Inflammatory macrophage (primary cell): ENCODE results near the gene DNAJC28.
"Not testable (repeated sequence)": the region's sequence is repeated elsewhere in the genome, so short reads cannot be mapped to it uniquely, and the experiment has no call there.

Experiments used
- DNase-seq, 2 donors: peaks; one replicate each; pipeline ENCODE4 v3.0.0-alpha.2; 2020 to 2022
- total RNA-seq, 18 experiments: gene quantifications; one replicate each; lab custom pipeline; 2026; ENCODE audit warnings: mixed read lengths in 6 of 18, inconsistent platforms in 2 of 18; lab: John Stamatoyannopoulos, UW

DNAJC28 gene
- 0.29 to 3.6 (median 2.1) reads per million in 18 experiments for total RNA-seq

- DNase-seq: peak; percentile 92 to 97
These were observed at the start of gene DNAJC28 for GRCh38 chr21:33491373-33492102. Gene DNAJC28 (minus strand): TSS chr21:33491716. CDS start chr21:33489393, 2,323 bp downstream.

GRCh38 chr21:33541105-33541711 lies 49.7 kb upstream of the DNAJC28 start:
- DNase-seq: peak in 1 of 2 donors; percentile 11

- no peak for DNase-seq
These were observed 49.2 kb upstream of the DNAJC28 start for GRCh38 chr21:33540711-33541104.

GRCh38 chr21:33539616-33540015 lies 48.1 kb upstream of the DNAJC28 start:
- no peak for DNase-seq

GRCh38 chr21:33537212-33537611 lies 45.7 kb upstream of the DNAJC28 start:
- DNase-seq: no peak

- no peak for DNase-seq
These were observed 39.5 kb upstream of the DNAJC28 start for GRCh38 chr21:33531007-33531406.

GRCh38 chr21:33522953-33523349 lies 31.4 kb upstream of the DNAJC28 start:
- no peak for DNase-seq

GRCh38 chr21:33522297-33522952 lies 30.9 kb upstream of the DNAJC28 start:
- DNase-seq: no peak

- DNase-seq: no peak
These were observed 27.4 kb upstream of the DNAJC28 start for GRCh38 chr21:33518899-33519298.

- DNase-seq: no peak
These were observed 22.7 kb upstream of the DNAJC28 start for GRCh38 chr21:33514229-33514628.

- DNase-seq: no peak
These were observed 21.0 kb upstream of the DNAJC28 start for GRCh38 chr21:33512481-33512880.

GRCh38 chr21:33511639-33512038 lies 20.1 kb upstream of the DNAJC28 start:
- no peak for DNase-seq

GRCh38 chr21:33510826-33511225 lies 19.3 kb upstream of the DNAJC28 start:
- no peak for DNase-seq

GRCh38 chr21:33507003-33507402 lies 15.5 kb upstream of the DNAJC28 start:
- not testable (repeated sequence) for DNase-seq

- DNase-seq: no peak
These were observed 14.3 kb upstream of the DNAJC28 start for GRCh38 chr21:33505833-33506232.

- DNase-seq: no peak
These were observed 4.8 kb upstream of the DNAJC28 start for GRCh38 chr21:33496345-33496744.

- DNase-seq: no peak
These were observed 4.2 kb upstream of the DNAJC28 start for GRCh38 chr21:33495743-33496142.

GRCh38 chr21:33493756-33494155 lies 2.2 kb upstream of the DNAJC28 start:
- DNase-seq: peak; percentile 38 to 47

- peak; percentile 16 to 59 for DNase-seq
These were observed 1.1 kb upstream of the DNAJC28 start for GRCh38 chr21:33492571-33492970.

GRCh38 chr21:33490991-33491372 lies 534 bp downstream of the DNAJC28 start:
- DNase-seq: peak in 1 of 2 donors; percentile 7

GRCh38 chr21:33488936-33489335 lies 2.6 kb downstream of the DNAJC28 start:
- no peak for DNase-seq

- no peak for DNase-seq
These were observed 3.5 kb downstream of the DNAJC28 start for GRCh38 chr21:33487996-33488395.

- no peak for DNase-seq
These were observed 10.1 kb downstream of the DNAJC28 start for GRCh38 chr21:33481314-33481943.
